ENCODE results near the gene PDCD1LG2.

PDCD1LG2 gene

GRCh38 chr9:5531101-5531882 lies 21.0 kb downstream of the PDCD1LG2 start:
- DNase-seq (ENCODE audit: low read depth), result no peak

DNA sequence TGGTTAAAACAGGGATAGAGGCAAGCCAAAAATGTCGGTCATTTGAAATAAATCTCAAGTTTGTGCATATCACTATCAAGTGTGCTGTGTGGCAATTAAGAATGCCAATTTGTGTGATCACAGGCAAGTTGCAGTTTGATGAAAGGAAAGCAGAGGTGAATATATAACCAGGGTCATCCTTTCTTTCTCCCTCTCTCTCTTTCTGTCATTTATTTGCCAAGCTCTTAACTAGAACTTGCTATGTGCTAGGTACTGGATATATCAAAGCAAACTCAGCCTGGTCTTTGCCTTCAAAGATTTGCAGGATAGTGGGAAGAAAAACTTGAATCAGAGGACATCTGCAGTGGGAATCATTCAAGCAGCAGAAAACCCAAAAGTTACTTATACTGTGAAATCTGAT lies 22.0 kb downstream of the PDCD1LG2 start:
- no peak for DNase-seq (ENCODE audit: low read depth)

GRCh38 chr9:5532790-5533189 lies 22.5 kb downstream of the PDCD1LG2 start:
- DNase-seq (ENCODE audit: low read depth), result no peak

DNA sequence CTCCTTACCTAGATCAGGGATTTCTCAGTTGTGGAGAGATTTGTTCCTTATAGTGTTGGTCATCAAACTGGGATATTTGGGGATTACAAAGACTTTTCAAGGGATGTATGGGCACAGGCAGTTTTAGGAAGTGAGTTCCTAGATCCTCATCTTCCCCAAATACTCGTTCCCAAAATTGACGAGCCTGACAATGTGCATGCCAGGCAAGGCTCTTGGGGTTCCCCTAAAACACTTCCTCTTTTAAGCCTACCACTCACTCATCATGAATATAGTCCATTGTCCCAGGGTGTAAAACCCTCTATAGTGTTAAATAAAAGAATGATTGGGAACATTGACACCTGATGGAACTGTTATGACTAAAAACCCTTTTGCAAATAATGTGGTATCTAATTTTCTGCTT lies 26.4 kb downstream of the PDCD1LG2 start:
- DNase-seq (ENCODE audit: low read depth), result no peak

- DNase-seq (ENCODE audit: low read depth), result no peak
Measured at GRCh38 chr9:5543875-5544702, 33.8 kb downstream of the PDCD1LG2 start.

GRCh38 chr9:5549658-5550650 lies 39.6 kb downstream of the PDCD1LG2 start:
- DNase-seq (ENCODE audit: low read depth), result peak; percentile 76

- DNase-seq (ENCODE audit: low read depth), result no peak
Measured at GRCh38 chr9:5551368-5552150, 41.2 kb downstream of the PDCD1LG2 start.

DNA sequence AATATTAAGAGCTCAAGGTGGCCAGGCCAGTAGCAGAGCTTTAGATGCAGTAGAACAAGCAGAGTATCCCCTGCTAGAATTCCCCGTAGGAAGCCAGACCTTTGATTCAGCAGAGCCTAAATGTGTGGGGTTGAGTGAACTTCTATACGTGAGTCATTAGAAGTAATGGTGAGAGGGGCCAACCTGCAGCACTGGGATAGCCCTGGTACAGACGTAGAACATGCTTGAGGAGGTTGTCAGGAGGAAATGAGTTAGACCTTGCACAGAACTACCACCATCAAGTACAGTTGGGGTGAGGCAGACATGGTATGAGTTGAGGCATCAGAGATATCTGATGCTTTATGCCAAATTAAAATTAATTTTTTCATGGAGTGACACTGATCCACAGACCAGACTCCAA lies 42.0 kb downstream of the PDCD1LG2 start:
- no peak for DNase-seq (ENCODE audit: low read depth)

- peak; percentile 78 for DNase-seq (ENCODE audit: low read depth)
Measured at GRCh38 chr9:5553211-5553610, 42.9 kb downstream of the PDCD1LG2 start.

GRCh38 chr9:5554254-5554653 lies 43.9 kb downstream of the PDCD1LG2 start:
- no peak for DNase-seq (ENCODE audit: low read depth)

DNA sequence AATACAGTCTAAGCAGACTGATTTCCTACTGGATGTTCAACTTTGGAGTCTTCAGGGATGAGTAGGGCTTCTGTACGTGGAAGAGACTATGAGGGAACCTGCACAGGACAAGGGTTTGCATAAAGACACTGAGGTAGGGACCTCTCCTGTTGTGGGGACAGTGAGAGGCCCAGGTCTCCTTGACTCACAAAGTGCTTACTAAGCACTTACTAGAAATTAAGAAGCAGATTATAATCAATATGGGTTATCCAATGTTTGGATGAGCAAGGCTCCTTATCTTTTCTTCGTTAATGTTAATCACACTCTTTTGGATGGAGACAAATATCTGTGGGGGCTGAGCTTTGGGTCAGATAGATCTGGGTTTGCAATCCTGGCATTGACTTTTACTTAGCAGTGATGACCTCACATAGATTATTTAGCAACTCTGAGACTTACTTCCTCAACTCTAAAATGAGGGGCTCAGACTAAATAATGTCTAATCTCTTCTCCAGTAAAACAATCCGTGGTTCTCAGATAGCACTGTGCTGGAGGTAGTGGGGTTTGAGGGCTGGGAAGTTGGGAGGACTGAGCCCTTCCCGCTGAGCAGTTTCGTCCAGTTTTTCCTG lies 45.9 kb downstream of the PDCD1LG2 start:
- no peak for DNase-seq (ENCODE audit: low read depth)

GRCh38 chr9:5557606-5558587 lies 47.6 kb downstream of the PDCD1LG2 start:
- no peak for DNase-seq (ENCODE audit: low read depth)

GRCh38 chr9:5559659-5560058 lies 49.3 kb downstream of the PDCD1LG2 start:
- DNase-seq (ENCODE audit: low read depth), result no peak

DNA sequence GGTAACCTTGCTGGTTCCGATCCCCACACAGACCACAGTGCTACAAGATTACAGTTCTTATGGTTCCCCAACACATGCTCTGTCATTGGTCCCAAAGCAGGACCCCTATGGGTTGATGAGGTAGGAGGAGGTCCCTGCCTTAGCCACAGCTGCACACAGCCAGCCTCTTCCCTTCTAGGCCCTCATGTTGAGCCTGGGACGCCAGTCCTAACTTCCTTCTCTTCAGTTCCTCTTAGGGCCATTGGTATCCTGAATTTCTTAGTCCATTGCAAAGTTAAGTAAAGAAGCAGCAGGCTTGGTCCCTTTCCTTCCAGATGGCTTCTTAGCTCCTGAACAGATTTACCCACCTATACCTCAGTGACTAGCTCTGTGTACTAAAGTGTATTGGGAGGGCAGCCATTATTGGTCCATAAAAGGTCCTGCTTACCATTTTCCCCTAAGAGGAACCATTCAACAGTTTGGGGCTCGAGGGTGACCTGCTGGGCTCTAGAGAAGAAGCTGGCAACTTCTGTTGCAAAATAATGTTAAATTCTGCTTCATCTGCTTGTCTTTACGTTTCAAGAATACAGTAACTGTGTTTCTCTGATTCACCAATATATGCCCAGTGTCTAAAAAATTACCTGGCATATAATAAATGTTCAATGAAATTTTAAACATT lies 50.2 kb downstream of the PDCD1LG2 start:
- no peak for DNase-seq (ENCODE audit: low read depth)

GRCh38 chr9:5561828-5562488 lies 51.6 kb downstream of the PDCD1LG2 start:
- no peak for DNase-seq (ENCODE audit: low read depth)

DNA sequence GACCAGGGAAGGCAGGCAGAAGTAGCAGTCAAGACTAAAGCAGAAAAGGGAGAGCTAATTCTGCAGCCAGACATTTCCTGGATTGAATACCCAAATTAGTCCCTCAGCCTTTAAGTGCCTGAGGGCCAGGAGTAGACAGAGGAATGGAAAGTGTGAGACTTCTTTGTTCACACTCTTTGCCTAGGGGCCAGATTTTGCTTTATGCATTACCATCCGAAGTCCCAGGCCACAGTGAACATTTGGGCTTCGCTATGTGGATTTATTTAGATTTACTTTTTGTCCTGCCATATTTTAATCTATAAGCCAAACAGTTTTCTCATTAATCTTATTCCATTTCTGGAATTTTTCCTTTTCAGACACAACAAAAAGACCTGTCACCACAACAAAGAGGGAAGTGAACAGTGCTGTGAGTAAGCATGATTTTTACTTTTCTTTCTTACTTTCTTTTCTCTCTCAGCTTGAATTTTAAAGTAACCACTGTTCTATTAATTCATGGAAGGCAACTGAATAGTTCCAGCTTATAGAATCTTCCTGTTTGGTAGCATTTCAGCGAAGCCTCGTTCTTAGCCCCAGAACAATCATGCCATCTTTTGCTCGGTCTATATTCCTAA lies 52.6 kb downstream of the PDCD1LG2 start:
- no peak for DNase-seq (ENCODE audit: low read depth)

GRCh38 chr9:5563417-5563815 lies 53.1 kb downstream of the PDCD1LG2 start:
- no peak for DNase-seq (ENCODE audit: low read depth)

DNA sequence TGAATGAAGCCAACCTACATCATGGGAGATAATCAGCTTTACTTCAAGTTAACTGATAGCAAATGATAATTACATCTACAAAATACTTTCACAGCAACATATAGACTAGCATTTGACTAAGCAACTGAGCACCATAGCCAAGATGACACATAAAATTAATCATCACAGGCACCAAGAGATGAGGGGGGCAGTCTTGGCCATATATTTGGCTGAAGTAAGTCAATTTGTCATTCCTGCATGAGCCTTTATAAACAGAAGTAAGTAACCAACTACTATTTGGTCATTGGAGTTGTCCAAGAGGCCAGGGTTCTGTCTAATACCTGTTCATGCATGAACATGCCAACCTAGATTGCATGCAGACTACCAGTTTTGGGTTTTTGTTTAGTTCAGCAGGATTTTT lies 53.6 kb downstream of the PDCD1LG2 start:
- DNase-seq (ENCODE audit: low read depth), result no peak
